GM21529 (cell line): ENCODE data around the gene LRP1.

Experiments
- ATAC-seq: cut with Tn5 transposase; IDR thresholded peaks from one replicate; pipeline ENCODE4 v1.9.1; 2021; ENCODE audit not compliant: unreplicated experiment

The LRP1 gene

DNA sequence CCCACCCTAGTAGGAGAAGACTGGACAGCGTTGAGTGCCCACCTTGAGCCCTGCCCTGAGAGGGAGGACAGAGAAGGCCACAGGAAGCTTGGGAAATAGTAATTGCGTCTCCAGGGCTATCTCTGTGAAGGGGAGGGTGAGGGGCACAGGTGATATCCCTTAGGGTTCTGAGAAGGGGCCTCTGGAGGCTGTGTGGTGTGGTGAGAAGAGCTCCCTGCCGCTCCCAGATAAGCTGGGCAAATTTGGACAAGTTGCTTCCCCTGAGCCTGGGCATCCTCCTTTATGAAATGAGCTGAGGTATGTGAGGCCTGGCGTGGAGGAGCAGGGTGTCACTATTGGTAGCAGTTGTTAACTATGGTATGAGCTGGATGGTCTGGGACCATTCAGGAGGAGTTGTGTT is 42.6 kb downstream of the LRP1 start:
- no peak for ATAC-seq

DNA sequence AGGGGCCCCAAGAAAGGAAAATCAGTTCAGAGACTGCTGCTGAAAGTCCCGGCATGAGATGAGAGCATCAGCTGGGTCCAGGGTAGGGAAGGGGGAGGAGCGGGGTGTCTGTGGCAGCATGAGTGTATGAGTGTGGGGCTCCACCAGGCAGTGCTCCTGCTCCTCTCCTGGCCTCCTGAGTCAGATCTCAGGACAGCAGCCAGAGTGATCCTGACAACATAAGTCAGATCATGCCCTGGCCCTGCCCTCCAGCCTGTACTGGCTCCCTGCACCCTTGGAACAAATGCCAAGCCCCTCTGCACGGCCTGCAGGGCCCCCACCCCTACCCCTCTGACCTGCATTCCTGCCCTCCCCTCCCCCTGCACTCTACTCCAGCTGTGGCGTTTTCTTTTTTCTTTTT is 43.4 kb downstream of the LRP1 start:
- ATAC-seq: no peak

DNA sequence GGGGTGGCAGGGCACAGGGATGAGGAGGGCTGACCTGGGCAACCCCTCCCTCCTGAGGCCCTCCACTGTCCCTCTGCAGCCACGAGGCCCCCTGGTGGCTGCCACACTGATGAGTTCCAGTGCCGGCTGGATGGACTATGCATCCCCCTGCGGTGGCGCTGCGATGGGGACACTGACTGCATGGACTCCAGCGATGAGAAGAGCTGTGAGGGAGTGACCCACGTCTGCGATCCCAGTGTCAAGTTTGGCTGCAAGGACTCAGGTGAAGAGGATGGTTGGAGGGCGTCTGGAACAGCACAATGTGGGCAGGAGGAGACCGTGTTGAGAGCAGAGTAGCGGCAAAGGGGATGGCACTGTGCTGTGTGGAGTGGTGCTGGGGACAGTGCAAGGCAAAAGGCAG is 44.8 kb downstream of the LRP1 start:
- no peak for ATAC-seq

DNA sequence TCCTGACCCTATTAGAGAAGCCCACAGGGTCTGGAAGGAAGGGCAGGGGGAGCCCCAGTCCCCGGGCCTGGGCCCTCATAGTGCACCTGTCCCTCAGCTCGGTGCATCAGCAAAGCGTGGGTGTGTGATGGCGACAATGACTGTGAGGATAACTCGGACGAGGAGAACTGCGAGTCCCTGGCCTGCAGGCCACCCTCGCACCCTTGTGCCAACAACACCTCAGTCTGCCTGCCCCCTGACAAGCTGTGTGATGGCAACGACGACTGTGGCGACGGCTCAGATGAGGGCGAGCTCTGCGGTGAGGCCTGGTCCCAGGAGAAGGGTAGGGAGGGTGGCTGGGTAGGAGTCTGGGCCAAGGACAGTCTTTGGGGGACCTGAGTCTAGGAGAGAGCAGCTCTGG is 45.4 kb downstream of the LRP1 start:
- no peak for ATAC-seq

GRCh38 chr12:57175428-57176138 is 47.3 kb downstream of the LRP1 start:
- no peak for ATAC-seq

- no peak for ATAC-seq
Measured at GRCh38 chr12:57176139-57176477, 47.8 kb downstream of the LRP1 start.

- ATAC-seq: no peak
Measured at GRCh38 chr12:57176846-57177245, 48.6 kb downstream of the LRP1 start.

DNA sequence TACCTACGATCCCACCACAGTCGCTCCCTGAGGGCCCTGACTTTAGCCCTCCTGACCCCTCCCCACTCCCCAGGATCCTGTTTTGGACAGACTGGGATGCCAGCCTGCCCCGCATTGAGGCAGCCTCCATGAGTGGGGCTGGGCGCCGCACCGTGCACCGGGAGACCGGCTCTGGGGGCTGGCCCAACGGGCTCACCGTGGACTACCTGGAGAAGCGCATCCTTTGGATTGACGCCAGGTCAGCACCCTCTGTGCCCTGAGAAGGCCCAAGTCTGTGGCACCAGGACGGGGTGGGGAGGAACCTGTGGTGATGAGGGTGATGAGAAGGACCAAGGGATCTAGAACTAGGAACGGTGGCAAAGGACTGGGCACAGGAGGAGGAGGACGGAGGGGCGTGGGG is 49.1 kb downstream of the LRP1 start:
- ATAC-seq: no peak

DNA sequence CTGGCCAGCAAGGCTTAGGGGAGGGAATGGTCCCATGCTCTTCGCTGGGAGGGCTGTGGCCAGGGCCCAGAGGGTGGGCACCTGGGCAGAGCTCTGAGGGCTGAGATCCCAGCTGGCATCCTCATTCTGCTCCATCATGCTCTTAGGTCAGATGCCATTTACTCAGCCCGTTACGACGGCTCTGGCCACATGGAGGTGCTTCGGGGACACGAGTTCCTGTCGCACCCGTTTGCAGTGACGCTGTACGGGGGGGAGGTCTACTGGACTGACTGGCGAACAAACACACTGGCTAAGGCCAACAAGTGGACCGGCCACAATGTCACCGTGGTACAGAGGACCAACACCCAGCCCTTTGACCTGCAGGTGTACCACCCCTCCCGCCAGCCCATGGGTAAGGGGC is 49.9 kb downstream of the LRP1 start:
- no peak for ATAC-seq

DNA sequence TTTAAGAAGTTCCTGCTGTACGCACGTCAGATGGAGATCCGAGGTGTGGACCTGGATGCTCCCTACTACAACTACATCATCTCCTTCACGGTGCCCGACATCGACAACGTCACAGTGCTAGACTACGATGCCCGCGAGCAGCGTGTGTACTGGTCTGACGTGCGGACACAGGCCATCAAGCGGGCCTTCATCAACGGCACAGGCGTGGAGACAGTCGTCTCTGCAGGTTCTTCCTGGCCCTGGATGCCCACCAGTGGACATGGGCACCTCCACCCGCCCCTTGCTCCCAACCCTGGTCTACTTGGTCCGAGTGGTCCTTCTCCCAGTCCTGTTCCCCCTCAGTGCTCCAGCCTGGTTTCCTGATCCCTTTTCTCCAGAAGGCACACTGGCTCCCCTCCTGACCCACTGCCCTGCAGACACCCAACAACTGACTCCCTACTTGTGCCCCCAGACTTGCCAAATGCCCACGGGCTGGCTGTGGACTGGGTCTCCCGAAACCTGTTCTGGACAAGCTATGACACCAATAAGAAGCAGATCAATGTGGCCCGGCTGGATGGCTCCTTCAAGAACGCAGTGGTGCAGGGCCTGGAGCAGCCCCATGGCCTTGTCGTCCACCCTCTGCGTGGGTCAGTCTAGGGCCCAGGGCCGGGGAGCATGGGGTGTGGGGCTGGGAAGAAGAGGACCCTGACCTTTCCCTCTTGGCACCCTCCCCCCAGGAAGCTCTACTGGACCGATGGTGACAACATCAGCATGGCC is 51.2 kb downstream of the LRP1 start:
- no peak for ATAC-seq

DNA sequence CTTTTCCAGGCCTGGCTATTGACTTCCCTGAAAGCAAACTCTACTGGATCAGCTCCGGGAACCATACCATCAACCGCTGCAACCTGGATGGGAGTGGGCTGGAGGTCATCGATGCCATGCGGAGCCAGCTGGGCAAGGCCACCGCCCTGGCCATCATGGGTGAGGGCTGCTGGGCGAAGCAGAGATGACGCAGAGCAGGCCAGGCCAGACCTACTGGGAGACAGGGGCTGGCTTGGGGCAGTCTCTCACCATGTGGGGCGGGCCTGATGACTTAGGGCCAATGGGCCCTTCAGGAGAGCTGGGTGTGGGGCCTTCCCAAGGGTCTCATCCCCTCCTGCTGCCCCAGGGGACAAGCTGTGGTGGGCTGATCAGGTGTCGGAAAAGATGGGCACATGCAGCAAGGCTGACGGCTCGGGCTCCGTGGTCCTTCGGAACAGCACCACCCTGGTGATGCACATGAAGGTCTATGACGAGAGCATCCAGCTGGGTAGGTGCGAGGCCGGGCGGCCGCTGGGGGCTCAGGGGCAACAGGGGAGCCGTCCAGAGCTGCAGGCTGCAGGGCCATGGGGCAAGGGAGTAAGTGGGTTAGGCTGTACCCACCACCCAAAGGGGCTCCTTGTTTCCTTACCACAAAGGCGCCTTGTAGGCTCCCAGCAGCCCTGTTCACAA is 52.2 kb downstream of the LRP1 start:
- ATAC-seq: no peak

DNA sequence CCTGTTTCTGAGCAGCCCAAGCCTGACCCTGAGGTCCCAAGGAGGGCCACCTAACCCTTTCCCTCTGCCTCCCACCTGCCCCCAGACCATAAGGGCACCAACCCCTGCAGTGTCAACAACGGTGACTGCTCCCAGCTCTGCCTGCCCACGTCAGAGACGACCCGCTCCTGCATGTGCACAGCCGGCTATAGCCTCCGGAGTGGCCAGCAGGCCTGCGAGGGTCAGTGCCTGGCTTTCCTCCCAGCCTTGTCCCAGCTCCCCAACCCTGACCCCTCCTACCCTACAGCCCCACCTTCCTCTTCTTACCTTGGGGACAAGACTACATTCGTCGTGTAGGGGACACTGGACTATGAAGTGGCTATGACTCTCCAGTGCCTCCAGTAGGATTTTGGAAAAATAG is 52.8 kb downstream of the LRP1 start:
- ATAC-seq: no peak

- no peak for ATAC-seq
Measured at GRCh38 chr12:57181561-57182155, 53.4 kb downstream of the LRP1 start.

DNA sequence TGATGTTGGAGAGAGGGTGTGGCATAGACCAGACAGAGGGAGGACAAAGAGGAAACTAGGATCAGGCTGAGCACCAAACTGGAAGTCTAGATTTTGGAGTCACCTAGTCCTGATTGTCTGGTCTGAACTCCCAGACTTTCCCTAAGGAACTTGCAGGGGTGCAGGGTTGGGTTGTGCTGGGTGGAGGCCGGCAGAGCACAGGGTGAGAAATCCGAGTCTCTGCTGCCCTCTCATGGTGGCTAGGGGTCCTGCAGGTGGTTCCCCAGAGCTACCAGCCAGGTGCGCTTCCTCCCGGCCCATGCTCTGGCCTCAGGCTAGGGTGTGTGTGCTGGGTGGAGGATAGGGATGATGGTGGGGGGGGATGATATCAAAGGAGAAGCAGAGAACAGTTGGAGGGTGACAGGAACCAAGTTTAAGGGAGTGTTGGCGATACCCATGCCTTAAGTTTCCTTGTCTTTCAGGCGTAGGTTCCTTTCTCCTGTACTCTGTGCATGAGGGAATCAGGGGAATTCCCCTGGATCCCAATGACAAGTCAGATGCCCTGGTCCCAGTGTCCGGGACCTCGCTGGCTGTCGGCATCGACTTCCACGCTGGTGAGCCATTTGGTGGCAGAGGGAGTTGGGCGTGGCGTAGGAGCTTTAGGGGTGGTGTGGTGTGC is 54.8 kb downstream of the LRP1 start:
- ATAC-seq: peak; percentile 92

GRCh38 chr12:57183939-57184725 is 55.8 kb downstream of the LRP1 start:
- ATAC-seq: no peak

DNA sequence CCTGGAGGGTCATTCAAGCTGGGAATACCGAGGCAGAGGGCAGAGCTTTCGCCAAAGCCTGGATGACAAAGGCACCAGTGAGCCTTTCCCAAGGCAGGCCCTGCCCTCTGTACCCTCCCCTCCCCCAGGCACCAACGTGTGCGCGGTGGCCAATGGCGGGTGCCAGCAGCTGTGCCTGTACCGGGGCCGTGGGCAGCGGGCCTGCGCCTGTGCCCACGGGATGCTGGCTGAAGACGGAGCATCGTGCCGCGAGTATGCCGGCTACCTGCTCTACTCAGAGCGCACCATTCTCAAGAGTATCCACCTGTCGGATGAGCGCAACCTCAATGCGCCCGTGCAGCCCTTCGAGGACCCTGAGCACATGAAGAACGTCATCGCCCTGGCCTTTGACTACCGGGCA is 57.1 kb downstream of the LRP1 start:
- ATAC-seq: no peak

DNA sequence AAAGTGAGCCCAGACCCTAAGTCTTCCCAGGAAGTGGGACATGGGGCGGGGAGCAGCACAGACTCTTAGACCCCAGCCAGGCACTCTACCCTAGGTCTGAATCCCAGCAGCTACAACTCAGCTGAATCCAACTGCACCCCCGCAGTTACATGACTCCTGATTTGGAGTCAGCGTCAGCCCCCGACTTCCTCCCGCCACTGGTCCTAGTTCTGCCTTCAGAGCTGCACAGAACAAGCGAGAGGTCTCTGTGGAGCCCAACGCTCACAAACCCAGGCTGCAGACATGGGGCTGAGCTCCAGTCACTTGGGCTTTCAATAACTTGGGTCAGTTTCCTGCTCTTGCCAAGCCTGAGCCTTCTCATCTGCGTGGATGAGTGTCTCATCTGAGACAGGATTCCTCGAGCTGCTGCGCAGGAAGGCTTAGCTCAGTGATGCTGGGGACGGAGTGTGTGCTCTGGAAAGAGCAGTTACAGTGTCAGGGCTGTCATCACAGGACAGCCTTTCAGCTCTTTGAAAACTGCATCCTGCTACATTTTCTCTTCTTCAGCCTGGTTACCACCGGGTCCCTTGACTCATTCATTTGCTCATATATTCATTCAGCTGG is 57.7 kb downstream of the LRP1 start:
- ATAC-seq: no peak

GRCh38 chr12:57187222-57188089 is 59.2 kb downstream of the LRP1 start:
- ATAC-seq: no peak

GRCh38 chr12:57188090-57188425 is 59.8 kb downstream of the LRP1 start:
- no peak for ATAC-seq
